ENCODE results near the gene NR2E1.

DNA sequence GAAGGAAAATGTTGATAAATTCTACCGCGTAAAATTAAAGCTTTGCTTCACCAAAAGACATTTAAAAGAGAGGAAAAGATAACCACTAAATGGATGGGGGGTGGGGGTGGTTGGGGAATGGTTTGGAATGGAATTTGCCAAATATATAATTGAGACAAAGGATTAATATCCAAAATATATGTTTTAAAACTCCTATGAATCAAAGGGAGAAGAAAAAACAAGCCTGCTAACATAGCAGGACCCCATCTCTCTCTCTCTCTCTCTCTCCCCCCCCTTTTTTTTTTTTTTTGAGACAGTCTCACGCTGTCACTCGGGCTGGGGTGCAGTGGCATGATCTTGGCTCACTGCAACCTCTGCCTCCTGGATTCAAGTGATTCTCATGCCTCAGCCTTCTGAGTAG lies 13.4 kb upstream of the NR2E1 start:
- TF ChIP-seq, protein P1, sequence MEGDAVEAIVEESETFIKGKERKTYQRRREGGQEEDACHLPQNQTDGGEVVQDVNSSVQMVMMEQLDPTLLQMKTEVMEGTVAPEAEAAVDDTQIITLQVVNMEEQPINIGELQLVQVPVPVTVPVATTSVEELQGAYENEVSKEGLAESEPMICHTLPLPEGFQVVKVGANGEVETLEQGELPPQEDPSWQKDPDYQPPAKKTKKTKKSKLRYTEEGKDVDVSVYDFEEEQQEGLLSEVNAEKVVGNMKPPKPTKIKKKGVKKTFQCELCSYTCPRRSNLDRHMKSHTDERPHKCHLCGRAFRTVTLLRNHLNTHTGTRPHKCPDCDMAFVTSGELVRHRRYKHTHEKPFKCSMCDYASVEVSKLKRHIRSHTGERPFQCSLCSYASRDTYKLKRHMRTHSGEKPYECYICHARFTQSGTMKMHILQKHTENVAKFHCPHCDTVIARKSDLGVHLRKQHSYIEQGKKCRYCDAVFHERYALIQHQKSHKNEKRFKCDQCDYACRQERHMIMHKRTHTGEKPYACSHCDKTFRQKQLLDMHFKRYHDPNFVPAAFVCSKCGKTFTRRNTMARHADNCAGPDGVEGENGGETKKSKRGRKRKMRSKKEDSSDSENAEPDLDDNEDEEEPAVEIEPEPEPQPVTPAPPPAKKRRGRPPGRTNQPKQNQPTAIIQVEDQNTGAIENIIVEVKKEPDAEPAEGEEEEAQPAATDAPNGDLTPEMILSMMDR (IDR thresholded peaks at IDR 0.05): no peak
- no peak for TF ChIP-seq POLR2A (IDR thresholded peaks at IDR 0.05)

All from thyroid gland (tissue), 4 donors.